ENCODE data around the gene ING4.

Gene ING4

GRCh38 chr12:6605421-6606330 lies 57.2 kb downstream of the ING4 start:
- peak; percentile 25 for DNase-seq

GRCh38 chr12:6604259-6605029 lies 58.5 kb downstream of the ING4 start:
- no peak for DNase-seq

- no peak for DNase-seq
Observed at GRCh38 chr12:6603095-6603567, 59.8 kb downstream of the ING4 start.

GRCh38 chr12:6602526-6602925 lies 60.4 kb downstream of the ING4 start:
- no peak for DNase-seq
